GM12891 (cell line): ENCODE measurements around the gene HTT-AS.

Source experiments
- POLR2A ChIP-seq: IDR thresholded peaks from 2 replicates; pipeline ENCODE4 v1.6.1; 2011; ENCODE audit warnings: low read depth, low read length, control low read depth
- POLR2AphosphoS5 ChIP-seq: IDR thresholded peaks from 2 replicates; pipeline ENCODE4 v1.6.1; 2011; ENCODE audit warnings: low read depth, low read length, control low read depth
- SPI1 ChIP-seq: IDR thresholded peaks from 2 replicates; pipeline ENCODE4 v1.6.1; 2011; ENCODE audit warnings: low read depth, low read length, control low read depth
- TAF1 ChIP-seq: IDR thresholded peaks from 2 replicates; pipeline ENCODE4 v1.6.1; 2011; ENCODE audit warnings: low read depth, low read length, control low read depth

GRCh38 chr4:3054169-3054759 lies 20.1 kb downstream of the HTT-AS start:
- TF ChIP-seq POLR2A (no peak), TAF1 (no peak), SPI1 (no peak), POLR2AphosphoS5 (no peak)
